NCI-H2196 treated with DMSO at 0.1 percent for 48 hours (cell line): ENCODE measurements around the gene KRT9.
"Not testable (repeated sequence)": the region's sequence is repeated elsewhere in the genome, so short reads cannot be mapped to it uniquely, and the experiment has no call there.

Source experiments
- DNase-seq: peaks from one replicate; lab custom pipeline; 2025; ENCODE audit not compliant: unreplicated experiment; lab: John Stamatoyannopoulos, UW

Gene KRT9

GRCh38 chr17:41571561-41572434 lies at the start of gene KRT9:
TSS of gene KRT9 (minus strand) at chr17:41572059. CDS start at chr17:41571992, 67 bp downstream.
- no peak for DNase-seq

GRCh38 chr17:41621435-41621817 lies 49.6 kb upstream of the KRT9 start:
- not testable (repeated sequence) for DNase-seq

GRCh38 chr17:41620583-41621434 lies 49.0 kb upstream of the KRT9 start:
- no peak for DNase-seq

- DNase-seq: not testable (repeated sequence)
These were observed 48.2 kb upstream of the KRT9 start for GRCh38 chr17:41619927-41620582.

GRCh38 chr17:41619036-41619926 lies 47.4 kb upstream of the KRT9 start:
- DNase-seq: no peak

- DNase-seq: no peak
These were observed 46.6 kb upstream of the KRT9 start for GRCh38 chr17:41618341-41619035.

GRCh38 chr17:41617698-41618097 lies 45.8 kb upstream of the KRT9 start:
- DNase-seq: no peak

- no peak for DNase-seq
These were observed 45.3 kb upstream of the KRT9 start for GRCh38 chr17:41617136-41617535.

GRCh38 chr17:41616486-41616885 lies 44.6 kb upstream of the KRT9 start:
- not testable (repeated sequence) for DNase-seq

- peak; percentile 24 for DNase-seq
These were observed 43.6 kb upstream of the KRT9 start for GRCh38 chr17:41615454-41615853.

- not testable (repeated sequence) for DNase-seq
These were observed 42.9 kb upstream of the KRT9 start for GRCh38 chr17:41614767-41615166.

- no peak for DNase-seq
These were observed 42.2 kb upstream of the KRT9 start for GRCh38 chr17:41614098-41614497.

- DNase-seq: no peak
These were observed 41.6 kb upstream of the KRT9 start for GRCh38 chr17:41613277-41614082.

GRCh38 chr17:41612376-41613160 lies 40.7 kb upstream of the KRT9 start, which contains the start of gene KRT16:
TSS of gene KRT16 (minus strand) at chr17:41612767. CDS start at chr17:41612688, 79 bp downstream.
- DNase-seq: not testable (repeated sequence)

GRCh38 chr17:41610965-41611640 lies 39.2 kb upstream of the KRT9 start:
- DNase-seq: no peak

GRCh38 chr17:41610061-41610517 lies 38.2 kb upstream of the KRT9 start:
- not testable (repeated sequence) for DNase-seq

GRCh38 chr17:41606930-41607329 lies 35.1 kb upstream of the KRT9 start:
- not testable (repeated sequence) for DNase-seq
